CD14-positive monocyte (primary cell): ENCODE data around the gene EEIG1. TPM values are rescaled to one million over a fixed set of nuclear protein-coding genes. Genes with fewer than 3 reads are reported as not detected.
A peak's percentile ranks its signal among the peaks of the same experiment; 100 is the strongest.

Experiments used
- DNase-seq, 3 donors: peaks; one replicate each; pipeline ENCODE4 v3.0.0-alpha.2; 2011 to 2022
- H2AFZ ChIP-seq: 2 replicates; pipeline ENCODE4 v1.6.0; 2012; ENCODE audit warnings: mild to moderate bottlenecking, low read depth, low read length, inconsistent platforms; ENCODE audit not compliant: insufficient read depth, poor library complexity, severe bottlenecking
- H3K27ac ChIP-seq, 2 donors: 1 replicate in 1 of 2; 2 replicates in 1 of 2; pipeline ENCODE4 v1.5.1; 2012 to 2013; ENCODE audit warnings: low read length in 2 of 2, control low read depth in 1 of 2, inconsistent platforms in 1 of 2, low read depth in 1 of 2, mild to moderate bottlenecking in 1 of 2
- H3K27me3 ChIP-seq, 2 donors: one replicate each; pipeline versions ENCODE4 v1.6.0 to v1.6.1; 2011 to 2013; ENCODE audit warnings: low read length in 2 of 2; ENCODE audit not compliant: control insufficient read depth in 2 of 2, insufficient read depth in 2 of 2
- H3K36me3 ChIP-seq, 2 donors: replicated peaks in 1 of 2; 1 replicate in 1 of 2; 2 replicates in 1 of 2; pipeline versions ENCODE4 v1.5.1 to v1.6.1; 2012 to 2013; ENCODE audit warnings: low read length in 2 of 2, control low read depth in 1 of 2, inconsistent platforms in 1 of 2, mild to moderate bottlenecking in 1 of 2; ENCODE audit not compliant: insufficient read depth in 2 of 2, control insufficient read depth in 1 of 2
- H3K4me1 ChIP-seq, 2 donors: 1 replicate in 1 of 2; 2 replicates in 1 of 2; pipeline versions ENCODE4 v1.5.1 to v1.6.1; 2012 to 2013; ENCODE audit warnings: low read length in 2 of 2, control low read depth in 1 of 2, inconsistent platforms in 1 of 2, mild to moderate bottlenecking in 1 of 2, moderate library complexity in 1 of 2; ENCODE audit not compliant: insufficient read depth in 2 of 2, control insufficient read depth in 1 of 2
- H3K4me2 ChIP-seq: replicated peaks from 2 replicates; pipeline ENCODE3; 2012; ENCODE audit warnings: low read length, moderate library complexity, mild to moderate bottlenecking; ENCODE audit not compliant: poor library complexity, severe bottlenecking; ENCODE audit errors: extremely low read depth
- H3K4me3 ChIP-seq, 3 experiments: fragments of 200-600 bp in 1 of 3; sonication (generic) in 1 of 3; replicated peaks in 1 of 3; 1 replicate in 2 of 3; 2 replicates in 1 of 3; pipeline ENCODE4 v1.5.1; 2011 to 2013; ENCODE audit warnings: low read length in 3 of 3, mild to moderate bottlenecking in 3 of 3, control low read depth in 2 of 3, low read depth in 2 of 3, inconsistent platforms in 1 of 3, moderate library complexity in 1 of 3
- H3K79me2 ChIP-seq: 2 replicates; pipeline ENCODE4 v1.6.0; 2012; ENCODE audit warnings: mild to moderate bottlenecking, control low read depth, inconsistent platforms, low read length, moderate library complexity; ENCODE audit not compliant: insufficient read depth
- H3K9ac ChIP-seq: 2 replicates; pipeline ENCODE4 v1.6.0; 2017; ENCODE audit warnings: low read length, mild to moderate bottlenecking; ENCODE audit not compliant: insufficient read depth, poor library complexity, severe bottlenecking
- H3K9me3 ChIP-seq, 2 donors: replicated peaks in 1 of 2; 1 replicate in 1 of 2; 2 replicates in 1 of 2; pipeline versions ENCODE4 v1.5.1 to v1.6.1; 2012 to 2013; ENCODE audit warnings: low read length in 2 of 2, control low read depth in 1 of 2; ENCODE audit not compliant: control insufficient read depth in 1 of 2, insufficient read depth in 1 of 2
- H4K20me1 ChIP-seq: 2 replicates; pipeline ENCODE4 v1.6.0; 2012; ENCODE audit warnings: mild to moderate bottlenecking, low read length, control low read depth, moderate library complexity; ENCODE audit not compliant: insufficient read depth
- H3K27ac Mint-ChIP-seq, 7 donors: one replicate each; pipeline ENCODE4 v1.8.0; 2020; ENCODE audit warnings: mild to moderate bottlenecking in 7 of 7, mixed read lengths in 7 of 7, moderate library complexity in 6 of 7, inconsistent platforms in 2 of 7
- H3K27me3 Mint-ChIP-seq, 3 donors: one replicate each; pipeline ENCODE4 v1.8.0; 2021 to 2022; ENCODE audit warnings: low read depth in 3 of 3, mild to moderate bottlenecking in 3 of 3, mixed read lengths in 3 of 3, moderate library complexity in 3 of 3, inconsistent platforms in 1 of 3
- H3K36me3 Mint-ChIP-seq, 2 donors: one replicate each; pipeline ENCODE4 v1.8.0; 2020; ENCODE audit warnings: mixed read lengths in 2 of 2, inconsistent platforms in 1 of 2, mild to moderate bottlenecking in 1 of 2
- H3K4me1 Mint-ChIP-seq: one replicate; pipeline ENCODE4 v1.8.0; 2020; ENCODE audit warnings: mild to moderate bottlenecking, mixed read lengths
- H3K4me3 Mint-ChIP-seq, 2 donors: one replicate each; pipeline ENCODE4 v1.8.0; 2020; ENCODE audit warnings: mild to moderate bottlenecking in 2 of 2, mixed read lengths in 2 of 2, moderate library complexity in 1 of 2
- H3K9me3 Mint-ChIP-seq, 7 donors: one replicate each; pipeline ENCODE4 v1.8.0; 2020 to 2022; ENCODE audit warnings: mixed read lengths in 7 of 7, mild to moderate bottlenecking in 6 of 7, moderate library complexity in 6 of 7, inconsistent platforms in 2 of 7
- WGBS: methylation state at CpG from one replicate; pipeline ENCODE4 v1.1.5; 2013; ENCODE audit warnings: missing lambda C conversion rate; ENCODE audit not compliant: insufficient coverage; 5-methylcytosine and 5-hydroxymethylcytosine counted together
- intact Hi-C, 2 donors: fragments of 100-400 bp; cut with micrococcal nuclease; formaldehyde crosslinking; loops; one replicate each; pipeline versions ENCODE4 v1.15.0 to v1.15.1; 2023
- polyA plus RNA-seq, 3 donors: library from polyadenylated mRNA; depleted of rRNA in 1 of 3; unstranded in 2 of 3; stranded (reverse) in 1 of 3; fragments of 300-500 nt in 2 of 3; fragments of >200 nt in 1 of 3; fragmentation: Illumina TruSeq in 2 of 3; gene quantifications; 1 replicate in 2 of 3; 2 replicates in 1 of 3; pipeline ENCODE4 v1.2.3, GENCODE V29; 2012 to 2021
- TF ChIP-seq, protein P1 (sequence below): fragments of 200-600 bp; IDR thresholded peaks from one replicate; pipeline ENCODE4 v1.8.0; 2022; ENCODE audit warnings: antibody characterized with exemption, mild to moderate bottlenecking

Gene EEIG1
- polyA plus RNA-seq, 3 donors = 0.86 to 2.3 (median 2.1) TPM

DNA sequence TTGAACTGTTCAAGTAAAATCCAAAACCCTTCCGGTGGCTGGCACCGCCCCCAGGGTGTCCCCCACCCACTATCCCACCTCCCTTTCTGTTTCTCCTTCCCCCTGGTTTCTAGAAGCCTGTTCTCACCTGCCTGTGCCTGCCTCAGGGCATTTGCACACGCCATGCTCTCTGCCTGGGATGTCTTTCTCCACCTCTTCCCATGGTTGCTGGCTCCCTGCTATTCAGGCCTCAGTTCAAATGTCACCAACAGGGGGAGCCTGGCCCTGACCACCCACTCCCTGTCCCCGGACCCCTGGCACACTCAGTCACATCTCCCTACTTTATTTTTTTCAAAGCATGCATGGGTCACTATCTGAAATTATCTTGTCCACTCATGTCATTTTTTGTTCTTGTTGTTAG lies 39.9 kb upstream of the EEIG1 start:
- peaks cover 2 to 7% of the 10 kb centered on the region in 2 donors for H3K4me1 ChIP-seq
- no peak overlapping the region for H3K4me3 Mint-ChIP-seq
- WGBS = 100% methylated on average over 3 of the region's 4 CpGs

DNA sequence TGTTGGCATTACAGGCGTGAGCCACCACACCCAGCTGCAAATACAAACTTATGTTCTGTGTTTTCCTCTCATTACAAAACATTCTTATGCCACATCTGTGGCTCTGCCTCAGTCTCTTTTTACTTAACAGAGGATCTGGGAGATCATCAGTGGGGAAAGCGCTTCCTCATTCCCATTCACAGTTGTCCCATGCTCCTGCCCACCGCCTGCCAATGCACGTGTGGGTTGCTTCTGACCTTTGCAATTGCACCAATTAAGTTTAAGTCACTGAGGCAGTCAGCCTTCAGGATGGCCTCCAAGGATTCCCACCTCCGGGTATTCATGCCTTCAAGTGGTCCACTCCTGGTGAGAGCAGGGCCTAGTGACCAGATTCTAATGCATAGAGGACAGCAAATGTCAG lies 34.9 kb upstream of the EEIG1 start:
- no peak overlapping the region for H3K27ac ChIP-seq
- 86% methylated on average over 5 of the region's 5 CpGs for WGBS
- Mint-ChIP-seq H3K36me3 (no peaks in the 10 kb centered on the region), H3K4me3 (no peak overlapping the region), H3K9me3 (no peaks in the 10 kb centered on the region), H3K27ac (no peak overlapping the region), H3K27me3 (peaks cover 0 to 3% (median 0%) of the 10 kb centered on the region in 3 donors), H3K4me1 (peaks cover 15% of the 10 kb centered on the region)
- no peak overlapping the region for H3K9ac ChIP-seq
- H3K4me1 ChIP-seq = peaks cover 11 to 12% of the 10 kb centered on the region in 2 donors
- no peak for DNase-seq
- no peaks in the 10 kb centered on the region for H3K79me2 ChIP-seq
- H3K36me3 ChIP-seq = no peaks in the 10 kb centered on the region
- no peaks in the 10 kb centered on the region for H3K9me3 ChIP-seq
- H3K27me3 ChIP-seq = no peaks in the 10 kb centered on the region
- TF ChIP-seq, protein P1, sequence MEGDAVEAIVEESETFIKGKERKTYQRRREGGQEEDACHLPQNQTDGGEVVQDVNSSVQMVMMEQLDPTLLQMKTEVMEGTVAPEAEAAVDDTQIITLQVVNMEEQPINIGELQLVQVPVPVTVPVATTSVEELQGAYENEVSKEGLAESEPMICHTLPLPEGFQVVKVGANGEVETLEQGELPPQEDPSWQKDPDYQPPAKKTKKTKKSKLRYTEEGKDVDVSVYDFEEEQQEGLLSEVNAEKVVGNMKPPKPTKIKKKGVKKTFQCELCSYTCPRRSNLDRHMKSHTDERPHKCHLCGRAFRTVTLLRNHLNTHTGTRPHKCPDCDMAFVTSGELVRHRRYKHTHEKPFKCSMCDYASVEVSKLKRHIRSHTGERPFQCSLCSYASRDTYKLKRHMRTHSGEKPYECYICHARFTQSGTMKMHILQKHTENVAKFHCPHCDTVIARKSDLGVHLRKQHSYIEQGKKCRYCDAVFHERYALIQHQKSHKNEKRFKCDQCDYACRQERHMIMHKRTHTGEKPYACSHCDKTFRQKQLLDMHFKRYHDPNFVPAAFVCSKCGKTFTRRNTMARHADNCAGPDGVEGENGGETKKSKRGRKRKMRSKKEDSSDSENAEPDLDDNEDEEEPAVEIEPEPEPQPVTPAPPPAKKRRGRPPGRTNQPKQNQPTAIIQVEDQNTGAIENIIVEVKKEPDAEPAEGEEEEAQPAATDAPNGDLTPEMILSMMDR = no peak
- H3K4me3 ChIP-seq = no peak overlapping the region
- no peak overlapping the region for H2AFZ ChIP-seq
- H4K20me1 ChIP-seq = no peaks in the 10 kb centered on the region
- no peak overlapping the region for H3K4me2 ChIP-seq
- intact Hi-C loops = no loop called here

More for the DNA sequence above, 39.9 kb upstream of the EEIG1 start:
- DNase-seq = no peak
- Histone ChIP-seq H3K36me3 (no peaks in the 10 kb centered on the region), H3K27ac (no peak overlapping the region), H4K20me1 (no peaks in the 10 kb centered on the region), H3K4me3 (no peak overlapping the region), H3K9me3 (no peaks in the 10 kb centered on the region), H3K79me2 (no peaks in the 10 kb centered on the region), H3K9ac (no peak overlapping the region), H2AFZ (no peak overlapping the region), H3K4me2 (no peak overlapping the region), H3K27me3 (no peaks in the 10 kb centered on the region)
- peaks cover 19% of the 10 kb centered on the region for H3K4me1 Mint-ChIP-seq
- peaks cover 1 to 3% (median 2%) of the 10 kb centered on the region in 3 donors for H3K27me3 Mint-ChIP-seq
- no peaks in the 10 kb centered on the region for H3K36me3 Mint-ChIP-seq
- TF ChIP-seq, protein P1 = peak; percentile 31
- intact Hi-C loops = no loop called here
- H3K27ac Mint-ChIP-seq = peak overlapping the region in 1 of 7 donors; percentile 65
- H3K9me3 Mint-ChIP-seq = no peaks in the 10 kb centered on the region
